ENCODE data around the gene CEMIP.

DNA sequence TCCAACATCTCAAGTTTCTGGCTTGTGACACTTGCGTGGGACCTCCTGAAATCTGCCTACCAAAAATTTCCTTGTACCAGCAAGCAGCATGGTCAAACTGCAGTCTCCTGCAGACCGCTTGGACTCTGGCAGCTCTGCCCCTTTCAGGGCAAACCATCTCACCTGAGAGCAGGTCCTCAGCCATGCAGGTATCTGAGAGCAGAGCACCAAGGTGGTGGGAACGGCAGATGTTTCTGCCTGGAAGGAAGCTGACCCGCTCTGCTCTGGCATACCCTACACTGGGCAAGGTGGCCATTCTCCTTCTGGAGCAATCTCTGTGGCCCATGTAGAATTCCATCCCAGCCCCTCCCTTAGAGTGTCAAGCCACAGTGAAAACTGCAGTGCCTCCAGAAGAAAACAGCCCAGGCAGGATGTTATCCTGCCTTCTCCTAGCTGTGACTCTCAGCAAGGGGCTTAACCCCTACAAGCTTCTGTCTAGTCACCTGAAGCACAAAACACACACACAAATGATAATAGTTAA, 188.9 kb downstream of the CEMIP start:
- TF ChIP-seq, protein P1, sequence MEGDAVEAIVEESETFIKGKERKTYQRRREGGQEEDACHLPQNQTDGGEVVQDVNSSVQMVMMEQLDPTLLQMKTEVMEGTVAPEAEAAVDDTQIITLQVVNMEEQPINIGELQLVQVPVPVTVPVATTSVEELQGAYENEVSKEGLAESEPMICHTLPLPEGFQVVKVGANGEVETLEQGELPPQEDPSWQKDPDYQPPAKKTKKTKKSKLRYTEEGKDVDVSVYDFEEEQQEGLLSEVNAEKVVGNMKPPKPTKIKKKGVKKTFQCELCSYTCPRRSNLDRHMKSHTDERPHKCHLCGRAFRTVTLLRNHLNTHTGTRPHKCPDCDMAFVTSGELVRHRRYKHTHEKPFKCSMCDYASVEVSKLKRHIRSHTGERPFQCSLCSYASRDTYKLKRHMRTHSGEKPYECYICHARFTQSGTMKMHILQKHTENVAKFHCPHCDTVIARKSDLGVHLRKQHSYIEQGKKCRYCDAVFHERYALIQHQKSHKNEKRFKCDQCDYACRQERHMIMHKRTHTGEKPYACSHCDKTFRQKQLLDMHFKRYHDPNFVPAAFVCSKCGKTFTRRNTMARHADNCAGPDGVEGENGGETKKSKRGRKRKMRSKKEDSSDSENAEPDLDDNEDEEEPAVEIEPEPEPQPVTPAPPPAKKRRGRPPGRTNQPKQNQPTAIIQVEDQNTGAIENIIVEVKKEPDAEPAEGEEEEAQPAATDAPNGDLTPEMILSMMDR (IDR thresholded peaks at IDR 0.05; ENCODE audit: insufficient read depth, low read length, poor library complexity, severe bottlenecking) = no peak
- TF ChIP-seq EZH2phosphoT487 (conservative IDR thresholded peaks at IDR 0.05; ENCODE audit: low read length) = no peak

All from SU-DHL-6 (cell line).